ENCODE data around the gene RNF113A.

- TF ChIP-seq STAT1 (IDR thresholded peaks at IDR 0.05; ENCODE audit: unreplicated experiment) (no peak), EZH2phosphoT487 (IDR thresholded peaks at IDR 0.05; ENCODE audit: unreplicated experiment) (no peak), CREB1 (CRISPR knock-in tag; IDR thresholded peaks at IDR 0.05; ENCODE audit: low read depth) (no peak), CTCF (conservative IDR thresholded peaks at IDR 0.05; ENCODE audit: low read depth in 2 of 2) (no peak), JUNB (IDR thresholded peaks at IDR 0.05; ENCODE audit: unreplicated experiment) (no peak), EZH2 (IDR thresholded peaks at IDR 0.05; ENCODE audit: low read depth, unreplicated experiment) (no peak), REST (IDR thresholded peaks at IDR 0.05; ENCODE audit: unreplicated experiment) (no peak), ETS1 (IDR thresholded peaks at IDR 0.05) (no peak), ZNF331 (CRISPR knock-in tag; IDR thresholded peaks at IDR 0.05; ENCODE audit: low read depth) (no peak), POLR2AphosphoS5 (IDR thresholded peaks at IDR 0.05; ENCODE audit: low read depth) (no peak)
These were observed 27.6 kb upstream of the RNF113A start for GRCh38 chrX:119899125-119899524.
